RWPE2 (cell line): ENCODE measurements around the gene SRR.
"Not testable (repeated sequence)": the region's sequence is repeated elsewhere in the genome, so short reads cannot be mapped to it uniquely, and the experiment has no call there.

Experiments used
- ATAC-seq: fragments of 200-7000 bp; cut with Tn5 transposase; 3 replicates; pipeline ENCODE4 v1.9.1; 2021; ENCODE audit warnings: low read depth
- DNase-seq: peaks from one replicate; pipeline ENCODE4 v3.0.0-alpha.2; 2020; ENCODE audit warnings: low spot score
- H3K27ac ChIP-seq: fragments of 450-650 bp; 2 replicates; pipeline ENCODE4 v1.5.1; 2017; ENCODE audit warnings: mild to moderate bottlenecking; ENCODE audit not compliant: poor library complexity, severe bottlenecking
- H3K27me3 ChIP-seq: fragments of 250-450 bp; sonication (Bioruptor Pico); 2 replicates; pipeline ENCODE4 v1.5.1; 2021; ENCODE audit warnings: mild to moderate bottlenecking, moderate library complexity; ENCODE audit not compliant: insufficient read depth, poor library complexity, severe bottlenecking
- H3K36me3 ChIP-seq: fragments of 250-450 bp; sonication (Bioruptor Pico); 2 replicates; pipeline ENCODE4 v1.5.1; 2020; ENCODE audit warnings: low read depth, mild to moderate bottlenecking, moderate library complexity
- H3K4me1 ChIP-seq: fragments of 250-450 bp; sonication (Bioruptor Pico); 2 replicates; pipeline ENCODE4 v1.5.1; 2021; ENCODE audit warnings: mild to moderate bottlenecking, moderate library complexity; ENCODE audit not compliant: insufficient read depth, poor library complexity, severe bottlenecking
- H3K4me3 ChIP-seq: fragments of 250-450 bp; sonication (Bioruptor Pico); 2 replicates; pipeline ENCODE4 v1.5.1; 2021; ENCODE audit warnings: mild to moderate bottlenecking, moderate library complexity; ENCODE audit not compliant: severe bottlenecking
- H3K9me3 ChIP-seq: fragments of 250-450 bp; sonication (Bioruptor Pico); 2 replicates; pipeline ENCODE4 v1.5.1; 2021; ENCODE audit warnings: mild to moderate bottlenecking, moderate library complexity; ENCODE audit not compliant: severe bottlenecking
- CTCF ChIP-seq: fragments of 450-650 bp; IDR thresholded peaks from one replicate; pipeline ENCODE4 v1.5.1; 2017; ENCODE audit warnings: mild to moderate bottlenecking, moderate library complexity; ENCODE audit not compliant: poor library complexity, severe bottlenecking

Gene SRR

GRCh38 chr17:2302778-2303203 is 959 bp upstream of the SRR start:
- H3K4me1 ChIP-seq: peaks cover 2% of the 10 kb centered on the region
- H3K4me3 ChIP-seq: peak overlapping the region; percentile 83
- ATAC-seq (peak; percentile 1; the same call in 1 of the 3 replicates), DNase-seq (no peak)
- H3K36me3 ChIP-seq: peaks cover 19% of the 10 kb centered on the region
- no peaks in the 10 kb centered on the region for H3K9me3 ChIP-seq
- no peaks in the 10 kb centered on the region for H3K27me3 ChIP-seq
- no peak for TF ChIP-seq CTCF
- peak overlapping the region; percentile 60 for H3K27ac ChIP-seq

- DNase-seq: no peak
- no peak for ATAC-seq
- Histone ChIP-seq H3K27me3 (no peaks in the 10 kb centered on the region), H3K4me3 (no peak overlapping the region), H3K9me3 (no peaks in the 10 kb centered on the region), H3K4me1 (peaks cover 2% of the 10 kb centered on the region), H3K36me3 (peaks cover 10% of the 10 kb centered on the region; the same call in 1 of the 2 replicates), H3K27ac (no peak overlapping the region)
- TF ChIP-seq CTCF: no peak
Measured at GRCh38 chr17:2304931-2305330, 1.2 kb downstream of the SRR start.

- H3K36me3 ChIP-seq: 0 out of 2 replicates have a peak, but pooled peaks cover 5% of the 10 kb centered on the region
- no peak for ATAC-seq
- H3K4me3 ChIP-seq: no peak overlapping the region
- no peaks in the 10 kb centered on the region for H3K4me1 ChIP-seq
- no peaks in the 10 kb centered on the region for H3K9me3 ChIP-seq
- no peaks in the 10 kb centered on the region for H3K27me3 ChIP-seq
- H3K27ac ChIP-seq: no peak overlapping the region
- no peak for DNase-seq
- no peak for TF ChIP-seq CTCF
Measured at GRCh38 chr17:2309338-2310154, 5.8 kb downstream of the SRR start.

- no peak overlapping the region for H3K4me3 ChIP-seq
- 0 out of 2 replicates have a peak, but pooled peaks cover 5% of the 10 kb centered on the region for H3K36me3 ChIP-seq
- no peaks in the 10 kb centered on the region for H3K4me1 ChIP-seq
- no peaks in the 10 kb centered on the region for H3K27me3 ChIP-seq
- no peak overlapping the region for H3K27ac ChIP-seq
- ATAC-seq (no peak), DNase-seq (no peak)
- TF ChIP-seq CTCF: no peak
- H3K9me3 ChIP-seq: no peaks in the 10 kb centered on the region
Measured at GRCh38 chr17:2312736-2313135, 9.0 kb downstream of the SRR start.

- H3K36me3 ChIP-seq: peaks cover 22% of the 10 kb centered on the region
- not testable (repeated sequence) for DNase-seq, ATAC-seq, H3K9me3 ChIP-seq, H3K4me3 ChIP-seq, H3K4me1 ChIP-seq, H3K27me3 ChIP-seq, H3K27ac ChIP-seq
Measured at GRCh38 chr17:2316916-2317205, 13.1 kb downstream of the SRR start.
